Subcutaneous adipose tissue (tissue), 4 donors: ENCODE data around the gene CYTIP. TPM values are rescaled to one million over a fixed set of nuclear protein-coding genes. Genes with fewer than 3 reads are reported as not detected.

Experiments used
- CTCF ChIP-seq: fragments of 450-650 bp; IDR thresholded peaks from one replicate; pipeline ENCODE4 v1.5.1; 2016; ENCODE audit warnings: low read depth, mild to moderate bottlenecking, control low read depth, antibody characterized with exemption, moderate library complexity
- total RNA-seq, 4 donors: library from RNA; depleted of rRNA; stranded (reverse); fragments of >200 nt; gene quantifications; one replicate each; pipeline ENCODE4 v1.1.0, GENCODE V29; 2016

CYTIP gene
- total RNA-seq, 4 donors from 2014 or later: 6.4 to 47.8 (median 14.6) TPM

GRCh38 chr2:157460897-157461296 lies 17.0 kb upstream of the CYTIP start:
- no peak for TF ChIP-seq CTCF

DNA sequence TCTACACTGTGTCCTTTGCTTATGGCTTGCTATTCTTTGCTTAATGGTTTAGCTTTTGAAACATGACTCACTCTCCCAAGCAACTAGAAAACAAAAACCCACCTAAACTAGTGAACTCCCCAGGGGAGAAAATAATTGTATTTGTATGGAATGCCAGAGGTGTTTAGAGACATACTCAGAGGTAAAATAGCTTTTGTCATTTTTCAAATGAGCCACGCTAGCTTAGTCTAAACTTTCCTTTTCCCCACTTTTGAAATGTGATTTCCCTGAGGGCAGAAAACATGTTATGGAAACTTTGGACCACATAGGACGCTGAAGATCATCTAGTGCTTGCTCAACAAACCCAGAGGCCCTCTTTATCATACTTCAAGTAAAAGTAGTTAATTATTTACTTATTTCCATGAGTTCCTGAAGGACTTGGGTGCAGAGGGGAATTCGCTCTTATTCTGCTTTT lies 16.5 kb upstream of the CYTIP start:
- TF ChIP-seq CTCF: no peak

DNA sequence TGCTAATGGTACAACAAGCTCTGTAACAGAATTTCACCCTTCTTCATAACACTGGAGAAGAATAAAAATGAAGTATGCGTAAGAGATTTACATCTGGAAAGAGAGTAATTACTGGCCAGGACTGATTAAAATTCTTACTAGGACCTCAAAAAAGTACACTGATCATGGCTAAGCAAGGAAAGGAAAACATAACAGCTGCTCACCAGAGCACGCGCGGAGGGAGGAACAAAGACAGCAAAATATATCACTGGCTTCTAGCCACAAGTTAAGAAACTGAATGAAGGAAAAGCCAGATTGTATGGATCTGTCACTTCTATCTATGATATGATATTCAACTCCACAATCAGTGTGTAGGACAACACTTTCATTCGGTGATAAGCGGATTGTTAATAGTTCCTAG lies 15.6 kb upstream of the CYTIP start:
- TF ChIP-seq CTCF: no peak

DNA sequence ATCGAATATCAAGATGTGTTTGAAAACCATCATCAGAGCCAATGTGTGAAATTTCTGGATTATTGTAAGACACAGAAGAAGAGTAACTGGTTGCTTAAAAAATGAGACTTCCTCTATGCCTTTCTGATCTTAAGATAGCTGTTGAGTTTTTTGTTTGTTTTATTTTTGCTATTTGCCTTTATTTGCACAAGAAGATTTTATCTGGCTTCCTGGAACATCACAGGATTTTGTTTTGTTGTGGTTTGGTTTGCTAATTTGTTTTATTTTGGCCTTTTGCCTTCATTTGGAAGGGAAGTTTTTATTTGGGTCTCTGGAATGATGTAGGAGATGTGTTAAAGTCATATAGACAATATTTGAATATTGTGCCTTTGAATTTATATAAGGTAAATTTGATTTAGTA lies 3.9 kb upstream of the CYTIP start:
- no peak for TF ChIP-seq CTCF

- TF ChIP-seq CTCF: no peak
Observed at GRCh38 chr2:157447031-157447430, 3.1 kb upstream of the CYTIP start.

DNA sequence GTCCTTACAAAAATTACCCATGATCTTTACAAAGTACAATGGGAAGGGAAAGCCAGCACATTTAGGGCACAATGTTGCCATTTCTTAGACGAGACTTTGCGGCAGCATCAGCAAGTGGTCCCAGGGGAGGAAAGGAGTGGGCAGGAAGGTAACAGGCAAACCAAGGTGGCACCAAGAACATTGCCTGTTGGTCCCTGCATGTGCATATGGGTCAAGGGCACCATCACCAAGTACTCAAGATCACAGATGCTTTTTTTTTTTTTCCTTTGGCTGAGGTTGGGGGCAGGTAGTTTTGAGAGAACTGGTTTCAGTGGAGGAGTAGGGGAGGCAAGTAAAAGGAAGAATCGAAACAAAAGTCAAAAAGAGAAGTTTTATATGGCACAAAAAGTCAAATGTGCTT lies 752 bp upstream of the CYTIP start:
- TF ChIP-seq CTCF: no peak

GRCh38 chr2:157443090-157443489 lies 799 bp downstream of the CYTIP start:
- no peak for TF ChIP-seq CTCF
